CD14-positive monocyte (primary cell): ENCODE data around the gene MAGEA8. TPM values are rescaled to one million over a fixed set of nuclear protein-coding genes. Genes with fewer than 3 reads are reported as not detected.

ENCODE experiments used
- DNase-seq, 3 donors: peaks; one replicate each; pipeline ENCODE4 v3.0.0-alpha.2; 2011 to 2022
- H2AFZ ChIP-seq: 2 replicates; pipeline ENCODE4 v1.6.0; 2012; ENCODE audit warnings: mild to moderate bottlenecking, low read depth, low read length, inconsistent platforms; ENCODE audit not compliant: insufficient read depth, poor library complexity, severe bottlenecking
- H3K27ac ChIP-seq, 2 donors: 1 replicate in 1 of 2; 2 replicates in 1 of 2; pipeline ENCODE4 v1.5.1; 2012 to 2013; ENCODE audit warnings: low read length in 2 of 2, control low read depth in 1 of 2, inconsistent platforms in 1 of 2, low read depth in 1 of 2, mild to moderate bottlenecking in 1 of 2
- H3K27me3 ChIP-seq, 2 donors: one replicate each; pipeline versions ENCODE4 v1.6.0 to v1.6.1; 2011 to 2013; ENCODE audit warnings: low read length in 2 of 2; ENCODE audit not compliant: control insufficient read depth in 2 of 2, insufficient read depth in 2 of 2
- H3K36me3 ChIP-seq, 2 donors: replicated peaks in 1 of 2; 1 replicate in 1 of 2; 2 replicates in 1 of 2; pipeline versions ENCODE4 v1.5.1 to v1.6.1; 2012 to 2013; ENCODE audit warnings: low read length in 2 of 2, control low read depth in 1 of 2, inconsistent platforms in 1 of 2, mild to moderate bottlenecking in 1 of 2; ENCODE audit not compliant: insufficient read depth in 2 of 2, control insufficient read depth in 1 of 2
- H3K4me1 ChIP-seq, 2 donors: 1 replicate in 1 of 2; 2 replicates in 1 of 2; pipeline versions ENCODE4 v1.5.1 to v1.6.1; 2012 to 2013; ENCODE audit warnings: low read length in 2 of 2, control low read depth in 1 of 2, inconsistent platforms in 1 of 2, mild to moderate bottlenecking in 1 of 2, moderate library complexity in 1 of 2; ENCODE audit not compliant: insufficient read depth in 2 of 2, control insufficient read depth in 1 of 2
- H3K4me2 ChIP-seq: replicated peaks from 2 replicates; pipeline ENCODE3; 2012; ENCODE audit warnings: low read length, moderate library complexity, mild to moderate bottlenecking; ENCODE audit not compliant: poor library complexity, severe bottlenecking; ENCODE audit errors: extremely low read depth
- H3K4me3 ChIP-seq, 3 experiments: fragments of 200-600 bp in 1 of 3; sonication (generic) in 1 of 3; replicated peaks in 1 of 3; 1 replicate in 2 of 3; 2 replicates in 1 of 3; pipeline ENCODE4 v1.5.1; 2011 to 2013; ENCODE audit warnings: low read length in 3 of 3, mild to moderate bottlenecking in 3 of 3, control low read depth in 2 of 3, low read depth in 2 of 3, inconsistent platforms in 1 of 3, moderate library complexity in 1 of 3
- H3K79me2 ChIP-seq: 2 replicates; pipeline ENCODE4 v1.6.0; 2012; ENCODE audit warnings: mild to moderate bottlenecking, control low read depth, inconsistent platforms, low read length, moderate library complexity; ENCODE audit not compliant: insufficient read depth
- H3K9ac ChIP-seq: 2 replicates; pipeline ENCODE4 v1.6.0; 2017; ENCODE audit warnings: low read length, mild to moderate bottlenecking; ENCODE audit not compliant: insufficient read depth, poor library complexity, severe bottlenecking
- H3K9me3 ChIP-seq, 2 donors: replicated peaks in 1 of 2; 1 replicate in 1 of 2; 2 replicates in 1 of 2; pipeline versions ENCODE4 v1.5.1 to v1.6.1; 2012 to 2013; ENCODE audit warnings: low read length in 2 of 2, control low read depth in 1 of 2; ENCODE audit not compliant: control insufficient read depth in 1 of 2, insufficient read depth in 1 of 2
- H4K20me1 ChIP-seq: 2 replicates; pipeline ENCODE4 v1.6.0; 2012; ENCODE audit warnings: mild to moderate bottlenecking, low read length, control low read depth, moderate library complexity; ENCODE audit not compliant: insufficient read depth
- H3K27ac Mint-ChIP-seq, 7 donors: one replicate each; pipeline ENCODE4 v1.8.0; 2020; ENCODE audit warnings: mild to moderate bottlenecking in 7 of 7, mixed read lengths in 7 of 7, moderate library complexity in 6 of 7, inconsistent platforms in 2 of 7
- H3K27me3 Mint-ChIP-seq, 3 donors: one replicate each; pipeline ENCODE4 v1.8.0; 2021 to 2022; ENCODE audit warnings: low read depth in 3 of 3, mild to moderate bottlenecking in 3 of 3, mixed read lengths in 3 of 3, moderate library complexity in 3 of 3, inconsistent platforms in 1 of 3
- H3K36me3 Mint-ChIP-seq, 2 donors: one replicate each; pipeline ENCODE4 v1.8.0; 2020; ENCODE audit warnings: mixed read lengths in 2 of 2, inconsistent platforms in 1 of 2, mild to moderate bottlenecking in 1 of 2
- H3K4me1 Mint-ChIP-seq: one replicate; pipeline ENCODE4 v1.8.0; 2020; ENCODE audit warnings: mild to moderate bottlenecking, mixed read lengths
- H3K4me3 Mint-ChIP-seq, 2 donors: one replicate each; pipeline ENCODE4 v1.8.0; 2020; ENCODE audit warnings: mild to moderate bottlenecking in 2 of 2, mixed read lengths in 2 of 2, moderate library complexity in 1 of 2
- H3K9me3 Mint-ChIP-seq, 7 donors: one replicate each; pipeline ENCODE4 v1.8.0; 2020 to 2022; ENCODE audit warnings: mixed read lengths in 7 of 7, mild to moderate bottlenecking in 6 of 7, moderate library complexity in 6 of 7, inconsistent platforms in 2 of 7
- WGBS: methylation state at CpG from one replicate; pipeline ENCODE4 v1.1.5; 2013; ENCODE audit warnings: missing lambda C conversion rate; ENCODE audit not compliant: insufficient coverage; 5-methylcytosine and 5-hydroxymethylcytosine counted together
- intact Hi-C, 2 donors: fragments of 100-400 bp; cut with micrococcal nuclease; formaldehyde crosslinking; loops; one replicate each; pipeline versions ENCODE4 v1.15.0 to v1.15.1; 2023
- polyA plus RNA-seq, 3 donors: library from polyadenylated mRNA; depleted of rRNA in 1 of 3; unstranded in 2 of 3; stranded (reverse) in 1 of 3; fragments of 300-500 nt in 2 of 3; fragments of >200 nt in 1 of 3; fragmentation: Illumina TruSeq in 2 of 3; gene quantifications; 1 replicate in 2 of 3; 2 replicates in 1 of 3; pipeline ENCODE4 v1.2.3, GENCODE V29; 2012 to 2021
- TF ChIP-seq, protein P1 (sequence below): fragments of 200-600 bp; IDR thresholded peaks from one replicate; pipeline ENCODE4 v1.8.0; 2022; ENCODE audit warnings: antibody characterized with exemption, mild to moderate bottlenecking

Gene MAGEA8
- polyA plus RNA-seq, 3 donors: not detected

DNA sequence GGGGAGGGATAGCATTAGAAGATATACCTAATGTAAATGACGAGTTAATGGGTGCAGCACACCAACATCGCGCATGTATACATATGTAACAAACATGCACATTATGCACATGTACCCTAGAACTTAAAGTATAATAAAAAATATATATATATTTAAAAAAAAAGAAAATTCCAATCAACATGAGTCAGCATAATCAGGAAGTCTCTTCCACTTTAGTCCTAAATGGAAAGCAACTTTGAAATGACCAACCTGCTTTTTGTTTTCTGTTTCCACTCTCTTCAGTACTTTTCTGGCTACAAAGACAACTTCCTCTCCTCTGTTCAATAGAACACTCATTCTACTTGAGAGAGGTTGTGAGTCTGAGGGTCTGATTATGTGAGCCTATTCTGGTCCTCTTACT, 13.5 kb upstream of the MAGEA8 start:
- no peak for DNase-seq
- Histone ChIP-seq H3K79me2 (no peaks in the 10 kb centered on the region), H3K27me3 (no peaks in the 10 kb centered on the region), H3K4me1 (no peaks in the 10 kb centered on the region), H3K4me3 (no peak overlapping the region), H3K4me2 (no peak overlapping the region), H3K36me3 (no peaks in the 10 kb centered on the region), H3K27ac (no peak overlapping the region), H4K20me1 (no peaks in the 10 kb centered on the region), H2AFZ (no peak overlapping the region), H3K9me3 (no peaks in the 10 kb centered on the region), H3K9ac (no peak overlapping the region)
- Mint-ChIP-seq H3K27ac (no peak overlapping the region), H3K4me3 (no peak overlapping the region), H3K27me3 (peaks cover 0 to 4% (median 2%) of the 10 kb centered on the region in 3 donors), H3K4me1 (no peaks in the 10 kb centered on the region), H3K9me3 (peaks cover 0 to 5% (median 0%) of the 10 kb centered on the region in 7 donors), H3K36me3 (no peaks in the 10 kb centered on the region)
- no CpG with 5 or more reads among the region's 3 CpGs for WGBS
- intact Hi-C loops: no loop called here
- TF ChIP-seq, protein P1, sequence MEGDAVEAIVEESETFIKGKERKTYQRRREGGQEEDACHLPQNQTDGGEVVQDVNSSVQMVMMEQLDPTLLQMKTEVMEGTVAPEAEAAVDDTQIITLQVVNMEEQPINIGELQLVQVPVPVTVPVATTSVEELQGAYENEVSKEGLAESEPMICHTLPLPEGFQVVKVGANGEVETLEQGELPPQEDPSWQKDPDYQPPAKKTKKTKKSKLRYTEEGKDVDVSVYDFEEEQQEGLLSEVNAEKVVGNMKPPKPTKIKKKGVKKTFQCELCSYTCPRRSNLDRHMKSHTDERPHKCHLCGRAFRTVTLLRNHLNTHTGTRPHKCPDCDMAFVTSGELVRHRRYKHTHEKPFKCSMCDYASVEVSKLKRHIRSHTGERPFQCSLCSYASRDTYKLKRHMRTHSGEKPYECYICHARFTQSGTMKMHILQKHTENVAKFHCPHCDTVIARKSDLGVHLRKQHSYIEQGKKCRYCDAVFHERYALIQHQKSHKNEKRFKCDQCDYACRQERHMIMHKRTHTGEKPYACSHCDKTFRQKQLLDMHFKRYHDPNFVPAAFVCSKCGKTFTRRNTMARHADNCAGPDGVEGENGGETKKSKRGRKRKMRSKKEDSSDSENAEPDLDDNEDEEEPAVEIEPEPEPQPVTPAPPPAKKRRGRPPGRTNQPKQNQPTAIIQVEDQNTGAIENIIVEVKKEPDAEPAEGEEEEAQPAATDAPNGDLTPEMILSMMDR: no peak

DNA sequence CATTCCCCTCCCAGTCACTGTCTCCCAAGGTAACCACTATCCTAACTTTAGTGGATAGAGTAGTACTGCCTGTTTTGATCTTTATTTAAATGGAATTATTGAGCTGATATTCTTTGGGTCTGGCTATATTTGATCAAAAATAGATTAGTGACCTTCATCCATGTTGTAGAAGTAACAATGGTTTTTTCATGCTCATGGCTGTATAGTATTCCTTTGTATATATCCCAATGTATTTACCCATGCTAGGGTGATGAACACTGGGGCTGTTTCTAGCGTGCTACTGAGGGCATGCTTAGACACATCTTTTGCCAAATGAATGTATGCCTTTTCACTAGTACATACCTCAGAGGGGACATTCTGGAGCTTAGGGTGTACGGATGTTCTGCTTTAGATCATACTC, 10.1 kb upstream of the MAGEA8 start:
- Mint-ChIP-seq H3K27ac (no peak overlapping the region), H3K27me3 (peaks cover 0 to 6% (median 0%) of the 10 kb centered on the region in 3 donors), H3K4me3 (no peak overlapping the region), H3K4me1 (no peaks in the 10 kb centered on the region), H3K36me3 (no peaks in the 10 kb centered on the region), H3K9me3 (peaks cover 0 to 5% (median 1%) of the 10 kb centered on the region in 7 donors)
- Histone ChIP-seq H3K9ac (no peak overlapping the region), H3K4me1 (no peaks in the 10 kb centered on the region), H3K27me3 (no peaks in the 10 kb centered on the region), H3K9me3 (no peaks in the 10 kb centered on the region), H2AFZ (no peak overlapping the region), H3K4me3 (no peak overlapping the region), H3K79me2 (no peaks in the 10 kb centered on the region), H3K27ac (no peak overlapping the region), H4K20me1 (no peaks in the 10 kb centered on the region), H3K4me2 (no peak overlapping the region), H3K36me3 (no peaks in the 10 kb centered on the region)
- intact Hi-C loops: no loop called here
- WGBS: no CpG with 5 or more reads among the region's 2 CpGs
- no peak for DNase-seq
- TF ChIP-seq, protein P1: no peak
